Fibroblast of pulmonary artery (primary cell): ENCODE data around the gene HRH4.

ENCODE experiments used
- DNase-seq: peaks from one replicate; pipeline ENCODE4 v3.0.0-alpha.2; 2010; ENCODE audit warnings: low read depth
- H3K4me3 ChIP-seq: replicated peaks from 2 replicates; pipeline ENCODE4 v1.5.1; 2011; ENCODE audit warnings: low read depth, mild to moderate bottlenecking, control low read depth, low read length, moderate library complexity
- TF ChIP-seq, protein P1 (sequence below): IDR thresholded peaks from 2 replicates; pipeline ENCODE4 v1.5.1; 2011; ENCODE audit warnings: mild to moderate bottlenecking, control low read depth, low read length, inconsistent platforms; ENCODE audit errors: missing control alignments

Gene HRH4

DNA sequence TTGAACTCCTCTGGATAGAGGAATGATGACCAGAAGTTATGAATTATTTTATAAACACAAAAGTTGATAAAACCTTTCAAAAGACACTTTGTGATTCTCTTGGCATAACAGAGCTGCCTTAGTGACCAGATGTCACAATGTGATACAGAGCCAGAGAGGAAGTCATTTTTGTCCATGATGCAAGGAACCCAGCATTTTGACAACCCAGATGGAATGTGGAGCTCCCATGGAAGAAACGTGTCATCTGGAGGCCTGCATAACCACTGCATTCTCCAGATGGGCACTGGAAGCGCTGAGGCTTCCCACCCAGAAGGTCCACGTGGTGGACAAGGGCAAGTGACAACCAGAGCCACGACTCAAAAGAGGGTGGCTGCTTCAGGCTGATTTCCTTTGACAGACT lies 30.1 kb downstream of the HRH4 start:
- TF ChIP-seq, protein P1, sequence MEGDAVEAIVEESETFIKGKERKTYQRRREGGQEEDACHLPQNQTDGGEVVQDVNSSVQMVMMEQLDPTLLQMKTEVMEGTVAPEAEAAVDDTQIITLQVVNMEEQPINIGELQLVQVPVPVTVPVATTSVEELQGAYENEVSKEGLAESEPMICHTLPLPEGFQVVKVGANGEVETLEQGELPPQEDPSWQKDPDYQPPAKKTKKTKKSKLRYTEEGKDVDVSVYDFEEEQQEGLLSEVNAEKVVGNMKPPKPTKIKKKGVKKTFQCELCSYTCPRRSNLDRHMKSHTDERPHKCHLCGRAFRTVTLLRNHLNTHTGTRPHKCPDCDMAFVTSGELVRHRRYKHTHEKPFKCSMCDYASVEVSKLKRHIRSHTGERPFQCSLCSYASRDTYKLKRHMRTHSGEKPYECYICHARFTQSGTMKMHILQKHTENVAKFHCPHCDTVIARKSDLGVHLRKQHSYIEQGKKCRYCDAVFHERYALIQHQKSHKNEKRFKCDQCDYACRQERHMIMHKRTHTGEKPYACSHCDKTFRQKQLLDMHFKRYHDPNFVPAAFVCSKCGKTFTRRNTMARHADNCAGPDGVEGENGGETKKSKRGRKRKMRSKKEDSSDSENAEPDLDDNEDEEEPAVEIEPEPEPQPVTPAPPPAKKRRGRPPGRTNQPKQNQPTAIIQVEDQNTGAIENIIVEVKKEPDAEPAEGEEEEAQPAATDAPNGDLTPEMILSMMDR, result no peak

DNA sequence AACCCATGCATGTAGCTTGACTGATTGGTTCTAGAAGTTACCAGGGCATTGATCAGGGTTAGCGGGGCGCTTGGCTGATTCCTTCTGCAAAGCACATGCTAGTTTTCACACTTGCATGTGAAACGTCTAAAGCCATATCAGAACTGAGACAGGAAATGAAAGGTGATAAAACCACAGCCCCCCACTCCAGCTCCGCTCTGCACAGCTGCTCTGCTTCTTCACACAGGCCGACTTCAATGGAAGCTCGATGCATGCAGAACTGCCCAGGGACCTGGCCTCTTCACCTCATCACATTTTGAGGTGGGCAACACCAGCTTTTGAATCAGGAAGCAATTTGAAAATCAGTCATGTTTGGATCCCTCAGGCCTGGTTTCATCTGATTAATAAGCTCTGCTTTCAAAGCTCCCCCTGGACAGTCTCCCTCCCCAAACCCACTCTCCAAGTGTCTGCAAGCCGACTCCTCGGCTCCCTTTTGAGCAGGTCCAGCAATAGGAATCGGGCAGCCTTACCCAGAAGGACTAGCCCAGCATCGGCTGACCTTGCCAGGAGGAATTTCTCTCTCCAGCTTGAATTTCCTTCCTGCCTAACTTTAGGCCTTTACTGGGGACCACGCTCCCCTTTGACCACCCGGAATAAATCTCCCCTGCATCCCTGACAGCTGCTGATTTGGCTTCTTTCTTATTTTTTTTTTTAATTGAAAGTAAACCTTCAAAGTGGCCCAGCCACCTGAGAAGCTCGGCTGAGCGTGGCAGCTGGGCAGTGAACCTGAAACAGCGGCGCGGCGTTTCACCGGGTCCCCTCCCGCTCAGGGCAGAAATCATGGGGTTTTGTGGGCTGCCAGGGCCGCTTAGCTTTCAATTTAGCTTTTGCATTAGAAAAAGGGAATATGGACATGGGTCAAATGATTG lies 31.7 kb downstream of the HRH4 start:
- TF ChIP-seq, protein P1, result no peak
- no peak overlapping the region for H3K4me3 ChIP-seq
- no peak for DNase-seq

More for the DNA sequence above, 30.1 kb downstream of the HRH4 start:
- no peak overlapping the region for H3K4me3 ChIP-seq
- peak; percentile 6 for DNase-seq

DNA sequence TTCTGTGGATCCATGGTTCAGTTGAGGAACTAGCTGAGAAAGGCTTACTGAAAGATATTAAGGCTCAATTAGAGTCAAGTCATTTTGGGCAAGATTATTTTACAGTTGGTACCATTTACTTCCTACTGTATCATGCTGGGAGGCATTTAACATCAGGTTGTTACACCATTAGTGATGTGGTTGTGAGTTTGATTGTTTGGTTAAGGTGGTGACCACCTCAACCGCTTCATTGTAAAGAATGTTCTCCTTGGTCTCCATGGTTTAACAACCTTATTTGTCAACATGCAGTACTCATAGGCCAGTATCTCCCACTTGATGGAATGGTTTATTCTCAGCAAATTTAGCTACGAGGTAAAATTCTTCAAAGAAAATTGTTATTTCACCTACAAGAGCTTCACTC lies 34.1 kb downstream of the HRH4 start:
- no peak for DNase-seq
- no peak overlapping the region for H3K4me3 ChIP-seq
- TF ChIP-seq, protein P1, result no peak

DNA sequence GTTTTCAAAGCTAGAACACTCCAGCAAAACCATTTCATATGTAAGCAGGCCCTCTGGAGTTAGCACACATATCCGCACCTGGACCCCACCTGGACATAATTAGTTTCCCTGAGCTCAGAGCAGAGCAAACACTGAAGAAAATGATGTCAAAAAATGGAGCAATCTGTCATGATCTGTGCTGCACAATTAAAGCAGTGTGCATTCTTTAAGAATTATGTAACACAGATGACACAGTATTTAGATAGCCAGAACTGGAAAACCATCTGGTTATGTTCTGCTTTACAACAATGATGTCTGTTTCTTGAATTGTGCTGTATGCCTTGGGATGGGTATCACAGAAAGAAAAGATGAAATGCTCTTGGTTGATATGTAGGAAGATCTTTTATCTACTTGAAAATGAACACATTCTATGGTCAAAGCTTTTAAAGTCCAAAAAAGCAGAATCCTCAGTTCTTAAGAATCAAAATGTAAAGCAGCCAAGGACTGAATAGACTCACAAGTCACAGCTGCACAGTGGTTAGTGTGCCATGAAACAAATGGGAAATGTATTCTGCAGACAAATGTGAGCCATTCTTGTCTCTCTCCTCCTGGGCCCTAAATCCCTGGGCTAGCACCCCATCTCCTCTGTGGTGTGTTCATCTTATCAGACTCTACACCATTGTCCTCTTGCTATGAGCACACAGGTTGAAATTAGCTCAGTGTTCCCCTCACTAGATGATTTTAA lies 36.8 kb downstream of the HRH4 start:
- no peak overlapping the region for H3K4me3 ChIP-seq
- peak; percentile 26 for DNase-seq
- TF ChIP-seq, protein P1, result no peak

DNA sequence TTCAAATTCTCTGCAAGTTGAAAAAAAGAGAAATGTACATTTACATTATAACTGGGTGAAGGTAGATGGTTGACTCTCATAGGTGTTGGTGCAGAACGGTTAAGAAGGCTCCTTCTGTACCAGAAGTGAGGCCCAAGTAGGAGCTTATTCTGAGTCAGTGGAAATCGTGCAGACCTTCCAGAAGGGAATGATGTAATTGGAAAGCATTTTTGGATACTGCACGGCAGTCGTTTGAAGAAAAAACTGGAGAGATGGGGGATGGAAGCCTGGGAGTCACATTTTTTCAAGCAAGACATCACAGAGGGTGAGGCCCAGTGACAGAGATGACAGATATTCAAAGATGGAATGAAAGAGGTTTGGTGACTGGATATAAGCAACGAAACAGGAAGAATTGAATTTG lies 39.4 kb downstream of the HRH4 start:
- peak; percentile 7 for DNase-seq
- TF ChIP-seq, protein P1, result no peak
- H3K4me3 ChIP-seq, result no peak overlapping the region

DNA sequence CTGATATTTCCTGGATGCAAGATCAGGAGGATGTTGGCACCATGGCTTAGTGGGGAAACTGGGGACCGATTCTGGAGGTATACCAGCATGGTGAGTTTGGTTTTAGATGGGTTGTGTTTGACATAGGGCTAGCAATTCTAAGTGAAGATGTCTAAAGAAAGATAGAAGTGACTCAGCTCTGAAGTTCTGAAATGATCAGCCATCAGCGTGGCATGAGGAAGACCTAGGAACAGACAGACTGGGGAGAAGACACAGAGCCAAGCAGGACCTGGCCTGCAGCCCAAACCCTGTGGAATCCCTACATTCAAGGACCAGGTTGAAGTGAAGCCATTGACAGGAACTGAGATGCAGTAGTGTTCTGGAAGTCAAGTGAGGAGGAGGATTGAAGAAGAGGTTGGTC lies 39.8 kb downstream of the HRH4 start:
- TF ChIP-seq, protein P1, result no peak
- no peak overlapping the region for H3K4me3 ChIP-seq
- no peak for DNase-seq

DNA sequence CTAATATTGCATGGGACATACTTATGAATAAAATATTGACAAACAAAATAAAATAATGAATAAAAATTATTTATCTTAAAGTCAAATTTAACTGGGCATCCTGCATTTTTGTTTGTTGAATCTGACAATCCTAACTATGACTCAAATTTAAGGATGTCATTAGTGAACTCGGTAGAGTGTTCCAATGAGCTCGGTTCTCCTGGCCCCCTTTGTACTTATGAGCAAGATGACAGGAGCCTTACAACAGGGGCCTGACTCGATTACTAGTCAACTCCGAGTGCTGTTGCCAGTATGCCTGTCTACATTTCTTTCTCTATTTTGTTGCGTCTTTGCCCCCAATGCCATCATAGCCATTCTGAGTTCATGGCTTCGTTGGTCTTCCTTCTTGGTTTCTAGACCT lies 40.3 kb downstream of the HRH4 start:
- TF ChIP-seq, protein P1, result no peak
- no peak overlapping the region for H3K4me3 ChIP-seq
- no peak for DNase-seq
